ENCODE measurements around the gene EXD1.

DNA sequence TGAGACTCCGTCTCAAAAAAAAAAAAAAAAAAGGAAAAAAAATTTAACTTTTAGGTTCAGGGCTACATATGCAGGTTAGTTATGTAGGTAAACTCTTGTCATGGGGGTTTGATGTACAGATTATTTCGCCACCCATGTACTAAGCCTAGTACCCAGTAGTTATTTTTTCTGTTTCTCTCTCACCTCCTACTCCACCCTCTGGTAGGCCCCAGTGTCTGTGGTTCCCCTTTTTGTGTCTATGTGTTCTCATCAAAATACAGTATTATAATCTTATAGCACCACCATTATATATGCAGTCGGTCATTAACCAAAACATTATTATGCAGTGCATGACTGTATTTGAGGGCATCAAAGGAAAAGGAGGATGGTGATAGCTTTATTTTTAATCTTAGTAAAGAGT, 47.8 kb upstream of the EXD1 start:
- TF ChIP-seq TAF1 (IDR thresholded peaks at IDR 0.05; ENCODE audit: low read depth) (no peak), FOXM1 (IDR thresholded peaks at IDR 0.05; ENCODE audit: borderline replicate concordance, low read depth) (no peak), EP300 (IDR thresholded peaks at IDR 0.05; ENCODE audit: borderline replicate concordance) (no peak), TEAD4 (IDR thresholded peaks at IDR 0.05) (no peak), EGR1 (IDR thresholded peaks at IDR 0.05) (no peak), ZBTB7A (IDR thresholded peaks at IDR 0.05; ENCODE audit: low read depth) (no peak), CEBPB (IDR thresholded peaks at IDR 0.05) (no peak)
- TF ChIP-seq, protein P1, sequence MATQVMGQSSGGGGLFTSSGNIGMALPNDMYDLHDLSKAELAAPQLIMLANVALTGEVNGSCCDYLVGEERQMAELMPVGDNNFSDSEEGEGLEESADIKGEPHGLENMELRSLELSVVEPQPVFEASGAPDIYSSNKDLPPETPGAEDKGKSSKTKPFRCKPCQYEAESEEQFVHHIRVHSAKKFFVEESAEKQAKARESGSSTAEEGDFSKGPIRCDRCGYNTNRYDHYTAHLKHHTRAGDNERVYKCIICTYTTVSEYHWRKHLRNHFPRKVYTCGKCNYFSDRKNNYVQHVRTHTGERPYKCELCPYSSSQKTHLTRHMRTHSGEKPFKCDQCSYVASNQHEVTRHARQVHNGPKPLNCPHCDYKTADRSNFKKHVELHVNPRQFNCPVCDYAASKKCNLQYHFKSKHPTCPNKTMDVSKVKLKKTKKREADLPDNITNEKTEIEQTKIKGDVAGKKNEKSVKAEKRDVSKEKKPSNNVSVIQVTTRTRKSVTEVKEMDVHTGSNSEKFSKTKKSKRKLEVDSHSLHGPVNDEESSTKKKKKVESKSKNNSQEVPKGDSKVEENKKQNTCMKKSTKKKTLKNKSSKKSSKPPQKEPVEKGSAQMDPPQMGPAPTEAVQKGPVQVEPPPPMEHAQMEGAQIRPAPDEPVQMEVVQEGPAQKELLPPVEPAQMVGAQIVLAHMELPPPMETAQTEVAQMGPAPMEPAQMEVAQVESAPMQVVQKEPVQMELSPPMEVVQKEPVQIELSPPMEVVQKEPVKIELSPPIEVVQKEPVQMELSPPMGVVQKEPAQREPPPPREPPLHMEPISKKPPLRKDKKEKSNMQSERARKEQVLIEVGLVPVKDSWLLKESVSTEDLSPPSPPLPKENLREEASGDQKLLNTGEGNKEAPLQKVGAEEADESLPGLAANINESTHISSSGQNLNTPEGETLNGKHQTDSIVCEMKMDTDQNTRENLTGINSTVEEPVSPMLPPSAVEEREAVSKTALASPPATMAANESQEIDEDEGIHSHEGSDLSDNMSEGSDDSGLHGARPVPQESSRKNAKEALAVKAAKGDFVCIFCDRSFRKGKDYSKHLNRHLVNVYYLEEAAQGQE (IDR thresholded peaks at IDR 0.05; ENCODE audit: low read depth), result no peak
- TF ChIP-seq, protein P2, sequence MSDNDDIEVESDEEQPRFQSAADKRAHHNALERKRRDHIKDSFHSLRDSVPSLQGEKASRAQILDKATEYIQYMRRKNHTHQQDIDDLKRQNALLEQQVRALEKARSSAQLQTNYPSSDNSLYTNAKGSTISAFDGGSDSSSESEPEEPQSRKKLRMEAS (IDR thresholded peaks at IDR 0.05), result no peak
